Measurements from ENCODE around the gene PNPLA2. TPM values are rescaled to one million over a fixed set of nuclear protein-coding genes. Genes with fewer than 3 reads are reported as not detected.

Gene PNPLA2
- total and polyA plus RNA-seq, 2 of the 8 experiments (the other 6 are each of a cell fraction or from before 2014, with no cell fraction given) = 30.9 to 62.1 TPM

DNA sequence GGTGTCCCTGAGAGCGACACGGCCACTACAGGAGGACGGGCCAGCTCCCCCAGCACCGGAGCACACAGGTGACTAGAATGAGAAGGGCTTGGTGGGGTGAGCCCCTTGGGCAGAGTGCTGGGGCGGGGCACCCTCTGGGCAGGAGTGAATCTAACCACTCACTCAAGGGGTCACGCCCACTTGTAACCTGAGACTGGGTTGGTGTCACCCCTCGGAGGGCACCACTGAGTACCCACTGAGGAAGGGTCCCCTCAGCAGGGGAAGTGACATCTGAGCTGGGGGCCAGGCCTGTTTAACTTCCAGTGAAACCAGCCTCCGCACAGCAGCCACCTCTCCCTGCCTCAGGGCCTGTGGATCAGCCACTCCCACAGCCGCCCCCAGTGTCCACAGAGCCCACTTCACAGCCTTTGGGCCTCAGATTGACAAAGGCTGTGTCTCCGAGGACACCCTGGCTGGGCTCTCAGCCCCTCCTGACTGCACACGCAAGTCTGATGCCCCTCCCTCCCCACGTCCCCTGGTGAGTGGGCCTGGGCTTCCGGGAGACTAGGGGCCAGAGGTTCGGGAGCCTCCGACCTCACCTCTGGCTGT is 47.0 kb upstream of the PNPLA2 start (continued):
- TF ChIP-seq, protein P1, sequence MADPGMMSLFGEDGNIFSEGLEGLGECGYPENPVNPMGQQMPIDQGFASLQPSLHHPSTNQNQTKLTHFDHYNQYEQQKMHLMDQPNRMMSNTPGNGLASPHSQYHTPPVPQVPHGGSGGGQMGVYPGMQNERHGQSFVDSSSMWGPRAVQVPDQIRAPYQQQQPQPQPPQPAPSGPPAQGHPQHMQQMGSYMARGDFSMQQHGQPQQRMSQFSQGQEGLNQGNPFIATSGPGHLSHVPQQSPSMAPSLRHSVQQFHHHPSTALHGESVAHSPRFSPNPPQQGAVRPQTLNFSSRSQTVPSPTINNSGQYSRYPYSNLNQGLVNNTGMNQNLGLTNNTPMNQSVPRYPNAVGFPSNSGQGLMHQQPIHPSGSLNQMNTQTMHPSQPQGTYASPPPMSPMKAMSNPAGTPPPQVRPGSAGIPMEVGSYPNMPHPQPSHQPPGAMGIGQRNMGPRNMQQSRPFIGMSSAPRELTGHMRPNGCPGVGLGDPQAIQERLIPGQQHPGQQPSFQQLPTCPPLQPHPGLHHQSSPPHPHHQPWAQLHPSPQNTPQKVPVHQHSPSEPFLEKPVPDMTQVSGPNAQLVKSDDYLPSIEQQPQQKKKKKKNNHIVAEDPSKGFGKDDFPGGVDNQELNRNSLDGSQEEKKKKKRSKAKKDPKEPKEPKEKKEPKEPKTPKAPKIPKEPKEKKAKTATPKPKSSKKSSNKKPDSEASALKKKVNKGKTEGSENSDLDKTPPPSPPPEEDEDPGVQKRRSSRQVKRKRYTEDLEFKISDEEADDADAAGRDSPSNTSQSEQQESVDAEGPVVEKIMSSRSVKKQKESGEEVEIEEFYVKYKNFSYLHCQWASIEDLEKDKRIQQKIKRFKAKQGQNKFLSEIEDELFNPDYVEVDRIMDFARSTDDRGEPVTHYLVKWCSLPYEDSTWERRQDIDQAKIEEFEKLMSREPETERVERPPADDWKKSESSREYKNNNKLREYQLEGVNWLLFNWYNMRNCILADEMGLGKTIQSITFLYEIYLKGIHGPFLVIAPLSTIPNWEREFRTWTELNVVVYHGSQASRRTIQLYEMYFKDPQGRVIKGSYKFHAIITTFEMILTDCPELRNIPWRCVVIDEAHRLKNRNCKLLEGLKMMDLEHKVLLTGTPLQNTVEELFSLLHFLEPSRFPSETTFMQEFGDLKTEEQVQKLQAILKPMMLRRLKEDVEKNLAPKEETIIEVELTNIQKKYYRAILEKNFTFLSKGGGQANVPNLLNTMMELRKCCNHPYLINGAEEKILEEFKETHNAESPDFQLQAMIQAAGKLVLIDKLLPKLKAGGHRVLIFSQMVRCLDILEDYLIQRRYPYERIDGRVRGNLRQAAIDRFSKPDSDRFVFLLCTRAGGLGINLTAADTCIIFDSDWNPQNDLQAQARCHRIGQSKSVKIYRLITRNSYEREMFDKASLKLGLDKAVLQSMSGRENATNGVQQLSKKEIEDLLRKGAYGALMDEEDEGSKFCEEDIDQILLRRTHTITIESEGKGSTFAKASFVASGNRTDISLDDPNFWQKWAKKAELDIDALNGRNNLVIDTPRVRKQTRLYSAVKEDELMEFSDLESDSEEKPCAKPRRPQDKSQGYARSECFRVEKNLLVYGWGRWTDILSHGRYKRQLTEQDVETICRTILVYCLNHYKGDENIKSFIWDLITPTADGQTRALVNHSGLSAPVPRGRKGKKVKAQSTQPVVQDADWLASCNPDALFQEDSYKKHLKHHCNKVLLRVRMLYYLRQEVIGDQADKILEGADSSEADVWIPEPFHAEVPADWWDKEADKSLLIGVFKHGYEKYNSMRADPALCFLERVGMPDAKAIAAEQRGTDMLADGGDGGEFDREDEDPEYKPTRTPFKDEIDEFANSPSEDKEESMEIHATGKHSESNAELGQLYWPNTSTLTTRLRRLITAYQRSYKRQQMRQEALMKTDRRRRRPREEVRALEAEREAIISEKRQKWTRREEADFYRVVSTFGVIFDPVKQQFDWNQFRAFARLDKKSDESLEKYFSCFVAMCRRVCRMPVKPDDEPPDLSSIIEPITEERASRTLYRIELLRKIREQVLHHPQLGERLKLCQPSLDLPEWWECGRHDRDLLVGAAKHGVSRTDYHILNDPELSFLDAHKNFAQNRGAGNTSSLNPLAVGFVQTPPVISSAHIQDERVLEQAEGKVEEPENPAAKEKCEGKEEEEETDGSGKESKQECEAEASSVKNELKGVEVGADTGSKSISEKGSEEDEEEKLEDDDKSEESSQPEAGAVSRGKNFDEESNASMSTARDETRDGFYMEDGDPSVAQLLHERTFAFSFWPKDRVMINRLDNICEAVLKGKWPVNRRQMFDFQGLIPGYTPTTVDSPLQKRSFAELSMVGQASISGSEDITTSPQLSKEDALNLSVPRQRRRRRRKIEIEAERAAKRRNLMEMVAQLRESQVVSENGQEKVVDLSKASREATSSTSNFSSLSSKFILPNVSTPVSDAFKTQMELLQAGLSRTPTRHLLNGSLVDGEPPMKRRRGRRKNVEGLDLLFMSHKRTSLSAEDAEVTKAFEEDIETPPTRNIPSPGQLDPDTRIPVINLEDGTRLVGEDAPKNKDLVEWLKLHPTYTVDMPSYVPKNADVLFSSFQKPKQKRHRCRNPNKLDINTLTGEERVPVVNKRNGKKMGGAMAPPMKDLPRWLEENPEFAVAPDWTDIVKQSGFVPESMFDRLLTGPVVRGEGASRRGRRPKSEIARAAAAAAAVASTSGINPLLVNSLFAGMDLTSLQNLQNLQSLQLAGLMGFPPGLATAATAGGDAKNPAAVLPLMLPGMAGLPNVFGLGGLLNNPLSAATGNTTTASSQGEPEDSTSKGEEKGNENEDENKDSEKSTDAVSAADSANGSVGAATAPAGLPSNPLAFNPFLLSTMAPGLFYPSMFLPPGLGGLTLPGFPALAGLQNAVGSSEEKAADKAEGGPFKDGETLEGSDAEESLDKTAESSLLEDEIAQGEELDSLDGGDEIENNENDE (IDR thresholded peaks at IDR 0.05; ENCODE audit: insufficient replicate concordance, low read length) = no peak
- TF ChIP-seq ASH2L (IDR thresholded peaks at IDR 0.05; ENCODE audit: low read length) (no peak), TAF7 (optimal IDR thresholded peaks at IDR 0.05; ENCODE audit: borderline replicate concordance, low read depth, low read length) (no peak), TBP (IDR thresholded peaks at IDR 0.05; ENCODE audit: low read depth, low read length) (no peak), MAFK (IDR thresholded peaks at IDR 0.05; ENCODE audit: low read depth, low read length) (no peak), CHD1 (IDR thresholded peaks at IDR 0.05; ENCODE audit: low read depth, low read length) (no peak), HDAC2 (IDR thresholded peaks at IDR 0.05; ENCODE audit: borderline replicate concordance in 1 of 2, low read depth in 2 of 2, low read length in 2 of 2) (no peak), TCF12 (IDR thresholded peaks at IDR 0.05; ENCODE audit: low read depth, low read length) (no peak)
- TF ChIP-seq, protein P2, sequence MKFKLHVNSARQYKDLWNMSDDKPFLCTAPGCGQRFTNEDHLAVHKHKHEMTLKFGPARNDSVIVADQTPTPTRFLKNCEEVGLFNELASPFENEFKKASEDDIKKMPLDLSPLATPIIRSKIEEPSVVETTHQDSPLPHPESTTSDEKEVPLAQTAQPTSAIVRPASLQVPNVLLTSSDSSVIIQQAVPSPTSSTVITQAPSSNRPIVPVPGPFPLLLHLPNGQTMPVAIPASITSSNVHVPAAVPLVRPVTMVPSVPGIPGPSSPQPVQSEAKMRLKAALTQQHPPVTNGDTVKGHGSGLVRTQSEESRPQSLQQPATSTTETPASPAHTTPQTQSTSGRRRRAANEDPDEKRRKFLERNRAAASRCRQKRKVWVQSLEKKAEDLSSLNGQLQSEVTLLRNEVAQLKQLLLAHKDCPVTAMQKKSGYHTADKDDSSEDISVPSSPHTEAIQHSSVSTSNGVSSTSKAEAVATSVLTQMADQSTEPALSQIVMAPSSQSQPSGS (IDR thresholded peaks at IDR 0.05; ENCODE audit: low read length) = no peak

Measured in H1 (cell line).